IMR-90 (cell line): ENCODE results near the gene ANK3.

ENCODE experiments used
- BHLHE40 ChIP-seq: fragments of 150-350 bp; IDR thresholded peaks from 2 replicates; pipeline ENCODE4 v1.6.1; 2016; ENCODE audit warnings: mild to moderate bottlenecking, low read depth, low read length
- CEBPB ChIP-seq: IDR thresholded peaks from 2 replicates; pipeline ENCODE4 v1.6.1; 2012; ENCODE audit warnings: low read depth, low read length, improper control_type of control experiment
- CTCF ChIP-seq: conservative IDR thresholded peaks from 2 replicates; pipeline ENCODE4 v1.5.1; 2012; ENCODE audit warnings: mild to moderate bottlenecking, low read depth, low read length, improper control_type of control experiment
- ELK1 ChIP-seq: fragments of 150-350 bp; IDR thresholded peaks from 2 replicates; pipeline ENCODE4 v1.6.1; 2016; ENCODE audit warnings: low read depth, mild to moderate bottlenecking, low read length, moderate library complexity, borderline replicate concordance
- FOS ChIP-seq: fragments of 150-350 bp; IDR thresholded peaks from 2 replicates; pipeline ENCODE4 v1.6.1; 2016; ENCODE audit warnings: low read depth, low read length
- MAZ ChIP-seq: IDR thresholded peaks from 2 replicates; pipeline ENCODE4 v1.6.1; 2012; ENCODE audit warnings: low read depth, mild to moderate bottlenecking, low read length, improper control_type of control experiment, moderate library complexity, borderline replicate concordance
- MXI1 ChIP-seq: IDR thresholded peaks from 2 replicates; pipeline ENCODE4 v1.6.1; 2012; ENCODE audit warnings: low read depth, mild to moderate bottlenecking, low read length, moderate library complexity, borderline replicate concordance
- NFE2L2 ChIP-seq: fragments of 150-350 bp; IDR thresholded peaks from 2 replicates; pipeline ENCODE4 v1.6.1; 2016; ENCODE audit warnings: low read depth, mild to moderate bottlenecking, low read length
- POLR2A ChIP-seq: IDR thresholded peaks from 2 replicates; pipeline ENCODE4 v1.6.1; 2012; ENCODE audit warnings: mild to moderate bottlenecking, low read depth, low read length
- RAD21 ChIP-seq: IDR thresholded peaks from 2 replicates; pipeline ENCODE4 v1.6.1; 2012; ENCODE audit warnings: low read length, improper control_type of control experiment
- RCOR1 ChIP-seq: IDR thresholded peaks from 2 replicates; pipeline ENCODE4 v1.6.1; 2012; ENCODE audit warnings: mild to moderate bottlenecking, low read length, improper control_type of control experiment; ENCODE audit not compliant: insufficient replicate concordance
- RFX5 ChIP-seq: IDR thresholded peaks from 2 replicates; pipeline ENCODE4 v1.8.0; 2012; ENCODE audit warnings: low read depth, mild to moderate bottlenecking, low read length, moderate library complexity
- TF ChIP-seq, protein P1 (sequence below): fragments of 150-350 bp; IDR thresholded peaks from 2 replicates; pipeline ENCODE4 v1.6.1; 2017; ENCODE audit warnings: mild to moderate bottlenecking, antibody characterized with exemption, low read length, low read depth

- TF ChIP-seq CTCF = no peak
- TF ChIP-seq POLR2A = no peak
- no peak for TF ChIP-seq MAZ
- TF ChIP-seq CEBPB = no peak
- TF ChIP-seq MXI1 = no peak
- TF ChIP-seq BHLHE40 = no peak
- TF ChIP-seq NFE2L2 = no peak
- TF ChIP-seq ELK1 = no peak
- no peak for TF ChIP-seq FOS
- TF ChIP-seq RFX5 = no peak
- TF ChIP-seq, protein P1, sequence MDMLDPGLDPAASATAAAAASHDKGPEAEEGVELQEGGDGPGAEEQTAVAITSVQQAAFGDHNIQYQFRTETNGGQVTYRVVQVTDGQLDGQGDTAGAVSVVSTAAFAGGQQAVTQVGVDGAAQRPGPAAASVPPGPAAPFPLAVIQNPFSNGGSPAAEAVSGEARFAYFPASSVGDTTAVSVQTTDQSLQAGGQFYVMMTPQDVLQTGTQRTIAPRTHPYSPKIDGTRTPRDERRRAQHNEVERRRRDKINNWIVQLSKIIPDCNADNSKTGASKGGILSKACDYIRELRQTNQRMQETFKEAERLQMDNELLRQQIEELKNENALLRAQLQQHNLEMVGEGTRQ = no peak
- TF ChIP-seq RAD21 = no peak
- no peak for TF ChIP-seq RCOR1
These were observed 94.4 kb downstream of the ANK3 start for GRCh38 chr10:60295028-60295937.
